ENCODE results near the gene ARHGAP12.

Gene ARHGAP12

GRCh38 chr10:31926765-31927564 is 1.7 kb downstream of the ARHGAP12 start:
- CTCF ChIA-PET: interaction anchor here (0.6 to 1.3 kb wide), 4 partner anchors 16 to 78 kb away, joined by 3 to 4 read pairs (median 3); no protein-coding TSS in a partner anchor
- no peaks in the 10 kb centered on the region; a peak in 1 of 3 replicates for H3K36me3 ChIP-seq (ENCODE audit: control insufficient read depth in 2 of 2, insufficient read depth in 1 of 2, low read length in 2 of 2)
- H3K4me1 ChIP-seq (ENCODE audit: control insufficient read depth, insufficient read depth, low read length): peaks cover 13% of the 10 kb centered on the region
- peak overlapping the region; percentile 78 for H3K4me3 ChIP-seq (ENCODE audit: low read depth, low read length)
- TF ChIP-seq OVOL3 (tag by site-specific recombination; IDR thresholded peaks at IDR 0.05) (no peak), SP7 (tag by site-specific recombination; IDR thresholded peaks at IDR 0.05) (0 out of 2 replicates have a peak, but pooled peaks have one; percentile 14), SP2 (tag by site-specific recombination; IDR thresholded peaks at IDR 0.05) (no peak), ZBTB17 (tag by site-specific recombination; IDR thresholded peaks at IDR 0.05) (peak; percentile 96), GFI1B (tag by site-specific recombination; IDR thresholded peaks at IDR 0.05) (no peak), MYNN (tag by site-specific recombination; IDR thresholded peaks at IDR 0.05; ENCODE audit: borderline replicate concordance) (peak; percentile 73), ZNF311 (tag by site-specific recombination; IDR thresholded peaks at IDR 0.05; ENCODE audit: borderline replicate concordance) (no peak), ZNF280C (tag by site-specific recombination; IDR thresholded peaks at IDR 0.05) (no peak), ZNF791 (tag by site-specific recombination; IDR thresholded peaks at IDR 0.05) (no peak)
- TF ChIP-seq, protein P1, sequence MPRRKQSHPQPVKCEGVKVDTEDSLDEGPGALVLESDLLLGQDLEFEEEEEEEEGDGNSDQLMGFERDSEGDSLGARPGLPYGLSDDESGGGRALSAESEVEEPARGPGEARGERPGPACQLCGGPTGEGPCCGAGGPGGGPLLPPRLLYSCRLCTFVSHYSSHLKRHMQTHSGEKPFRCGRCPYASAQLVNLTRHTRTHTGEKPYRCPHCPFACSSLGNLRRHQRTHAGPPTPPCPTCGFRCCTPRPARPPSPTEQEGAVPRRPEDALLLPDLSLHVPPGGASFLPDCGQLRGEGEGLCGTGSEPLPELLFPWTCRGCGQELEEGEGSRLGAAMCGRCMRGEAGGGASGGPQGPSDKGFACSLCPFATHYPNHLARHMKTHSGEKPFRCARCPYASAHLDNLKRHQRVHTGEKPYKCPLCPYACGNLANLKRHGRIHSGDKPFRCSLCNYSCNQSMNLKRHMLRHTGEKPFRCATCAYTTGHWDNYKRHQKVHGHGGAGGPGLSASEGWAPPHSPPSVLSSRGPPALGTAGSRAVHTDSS (tag by site-specific recombination; IDR thresholded peaks at IDR 0.05): 0 out of 2 replicates have a peak, but pooled peaks have one; percentile 31
- H3K27ac ChIP-seq (ENCODE audit: extremely low read depth, low read depth, low read length): peak overlapping the region; percentile 92; the same call in 1 of the 2 replicates
- no peaks in the 10 kb centered on the region for H3K9me3 ChIP-seq (ENCODE audit: control insufficient read depth, insufficient read depth, low read depth, low read length)
- POLR2A ChIA-PET: interaction anchor here (1.6 kb wide), 1 partner anchor 65 kb away, joined by 6 read pairs; no protein-coding TSS in a partner anchor

DNA sequence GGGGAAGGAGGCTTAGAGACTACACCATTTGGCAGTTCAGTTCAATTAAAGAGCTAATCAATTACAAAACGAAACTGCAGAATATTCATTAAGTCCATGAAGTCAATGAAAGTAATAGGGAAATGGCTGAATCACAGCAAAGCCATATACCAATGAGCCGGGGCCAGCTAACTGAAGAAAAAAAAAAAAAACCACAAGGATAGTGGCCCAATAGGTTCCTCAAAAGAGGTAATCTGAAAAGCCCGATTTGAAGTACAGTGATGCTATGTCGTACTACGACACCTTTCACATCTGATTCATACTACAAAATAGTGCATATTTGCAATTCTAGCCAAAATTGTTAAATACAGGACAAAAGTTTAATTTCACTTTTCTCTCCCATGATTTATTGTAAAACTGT is 2.5 kb downstream of the ARHGAP12 start:
- H3K27ac ChIP-seq (ENCODE audit: extremely low read depth, low read depth, low read length): no peak overlapping the region
- peaks cover 13% of the 10 kb centered on the region for H3K4me1 ChIP-seq (ENCODE audit: control insufficient read depth, insufficient read depth, low read length)
- H3K9me3 ChIP-seq (ENCODE audit: control insufficient read depth, insufficient read depth, low read depth, low read length): no peaks in the 10 kb centered on the region
- POLR2A ChIA-PET: interaction anchor here (0.5 kb wide), 1 partner anchor 117 kb away, joined by 4 read pairs; no protein-coding TSS in a partner anchor
- TF ChIP-seq ZNF529 (tag by site-specific recombination; IDR thresholded peaks at IDR 0.05; ENCODE audit: insufficient replicate concordance) (no peak), ZNF433 (tag by site-specific recombination; IDR thresholded peaks at IDR 0.05; ENCODE audit: low read depth) (no peak), ZNF600 (tag by site-specific recombination; IDR thresholded peaks at IDR 0.05) (no peak), ZNF133 (tag by site-specific recombination; IDR thresholded peaks at IDR 0.05) (no peak), ZNF184 (tag by site-specific recombination; IDR thresholded peaks at IDR 0.05) (no peak), ZNF148 (tag by site-specific recombination; IDR thresholded peaks at IDR 0.05; ENCODE audit: borderline replicate concordance) (no peak), KLF7 (tag by site-specific recombination; IDR thresholded peaks at IDR 0.05; ENCODE audit: borderline replicate concordance) (no peak), ZEB2 (tag by site-specific recombination; IDR thresholded peaks at IDR 0.05) (no peak), IKZF3 (tag by site-specific recombination; IDR thresholded peaks at IDR 0.05) (no peak), ZFP41 (tag by site-specific recombination; IDR thresholded peaks at IDR 0.05; ENCODE audit: borderline replicate concordance) (no peak)
- TF ChIP-seq, protein P2, sequence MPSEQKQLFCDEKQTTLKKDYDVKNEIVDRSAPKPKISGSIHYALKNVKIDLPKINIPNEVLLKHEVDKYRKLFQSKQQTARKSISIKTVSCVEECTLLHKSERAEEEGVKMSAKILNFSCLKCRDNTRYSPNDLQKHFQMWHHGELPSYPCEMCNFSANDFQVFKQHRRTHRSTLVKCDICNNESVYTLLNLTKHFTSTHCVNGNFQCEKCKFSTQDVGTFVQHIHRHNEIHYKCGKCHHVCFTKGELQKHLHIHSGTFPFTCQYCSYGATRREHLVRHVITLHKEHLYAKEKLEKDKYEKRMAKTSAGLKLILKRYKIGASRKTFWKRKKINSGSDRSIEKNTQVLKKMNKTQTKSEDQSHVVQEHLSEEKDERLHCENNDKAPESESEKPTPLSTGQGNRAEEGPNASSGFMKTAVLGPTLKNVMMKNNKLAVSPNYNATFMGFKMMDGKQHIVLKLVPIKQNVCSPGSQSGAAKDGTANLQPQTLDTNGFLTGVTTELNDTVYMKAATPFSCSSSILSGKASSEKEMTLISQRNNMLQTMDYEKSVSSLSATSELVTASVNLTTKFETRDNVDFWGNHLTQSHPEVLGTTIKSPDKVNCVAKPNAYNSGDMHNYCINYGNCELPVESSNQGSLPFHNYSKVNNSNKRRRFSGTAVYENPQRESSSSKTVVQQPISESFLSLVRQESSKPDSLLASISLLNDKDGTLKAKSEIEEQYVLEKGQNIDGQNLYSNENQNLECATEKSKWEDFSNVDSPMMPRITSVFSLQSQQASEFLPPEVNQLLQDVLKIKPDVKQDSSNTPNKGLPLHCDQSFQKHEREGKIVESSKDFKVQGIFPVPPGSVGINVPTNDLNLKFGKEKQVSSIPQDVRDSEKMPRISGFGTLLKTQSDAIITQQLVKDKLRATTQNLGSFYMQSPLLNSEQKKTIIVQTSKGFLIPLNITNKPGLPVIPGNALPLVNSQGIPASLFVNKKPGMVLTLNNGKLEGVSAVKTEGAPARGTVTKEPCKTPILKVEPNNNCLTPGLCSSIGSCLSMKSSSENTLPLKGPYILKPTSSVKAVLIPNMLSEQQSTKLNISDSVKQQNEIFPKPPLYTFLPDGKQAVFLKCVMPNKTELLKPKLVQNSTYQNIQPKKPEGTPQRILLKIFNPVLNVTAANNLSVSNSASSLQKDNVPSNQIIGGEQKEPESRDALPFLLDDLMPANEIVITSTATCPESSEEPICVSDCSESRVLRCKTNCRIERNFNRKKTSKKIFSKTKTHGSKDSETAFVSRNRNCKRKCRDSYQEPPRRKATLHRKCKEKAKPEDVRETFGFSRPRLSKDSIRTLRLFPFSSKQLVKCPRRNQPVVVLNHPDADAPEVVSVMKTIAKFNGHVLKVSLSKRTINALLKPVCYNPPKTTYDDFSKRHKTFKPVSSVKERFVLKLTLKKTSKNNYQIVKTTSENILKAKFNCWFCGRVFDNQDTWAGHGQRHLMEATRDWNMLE (tag by site-specific recombination; conservative IDR thresholded peaks at IDR 0.05; ENCODE audit: low read depth): no peak
- CTCF ChIA-PET: interaction anchor here (1.3 kb wide), 1 partner anchor 63 kb away, joined by 4 read pairs; no protein-coding TSS in a partner anchor
- no peak overlapping the region for H3K4me3 ChIP-seq (ENCODE audit: low read depth, low read length)
- no peaks in the 10 kb centered on the region; a peak in 1 of 3 replicates for H3K36me3 ChIP-seq (ENCODE audit: control insufficient read depth in 2 of 2, insufficient read depth in 1 of 2, low read length in 2 of 2)
